NCI-H1105 (cell line): Measurements from ENCODE around the gene GRIA4.

Source experiments
- DNase-seq: peaks from one replicate; lab custom pipeline; 2025; lab: John Stamatoyannopoulos, UW

Gene GRIA4

DNA sequence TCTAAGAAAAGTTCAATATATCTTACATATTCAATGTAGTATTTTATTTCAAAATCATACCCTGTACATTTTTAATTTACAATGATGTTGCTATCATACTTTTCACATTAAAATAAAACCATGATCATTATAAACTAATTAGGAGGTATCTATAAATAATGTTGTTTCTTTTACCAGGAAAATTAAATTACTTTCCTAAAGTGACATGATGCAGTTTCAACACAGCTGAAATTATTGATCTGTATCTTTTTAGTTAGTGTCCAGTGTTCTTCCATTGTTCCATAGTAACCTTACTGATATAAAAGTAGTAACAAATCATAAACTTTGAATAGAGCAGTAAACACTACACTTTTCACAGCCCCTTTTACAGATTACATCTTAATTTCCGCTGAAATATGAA lies 29.7 kb downstream of the GRIA4 start:
- DNase-seq: no peak

DNA sequence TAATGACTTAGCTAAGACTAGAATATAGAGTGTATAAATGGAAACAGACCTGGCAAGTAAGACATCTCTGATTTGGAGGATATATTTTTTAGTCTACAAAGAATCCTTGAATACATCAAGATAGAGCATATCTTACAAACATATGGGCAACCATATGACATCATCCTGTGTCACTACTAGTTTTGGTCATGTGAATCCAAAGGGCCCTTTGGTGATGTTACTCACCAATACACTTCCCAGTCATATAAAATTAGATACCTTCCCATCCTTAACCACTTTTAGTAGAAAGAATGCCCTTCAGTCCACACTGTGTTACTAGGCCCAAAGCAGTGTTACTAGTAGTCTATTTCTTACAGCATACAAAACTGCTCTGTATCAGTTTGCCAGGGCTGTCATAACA lies 31.6 kb downstream of the GRIA4 start:
- no peak for DNase-seq

DNA sequence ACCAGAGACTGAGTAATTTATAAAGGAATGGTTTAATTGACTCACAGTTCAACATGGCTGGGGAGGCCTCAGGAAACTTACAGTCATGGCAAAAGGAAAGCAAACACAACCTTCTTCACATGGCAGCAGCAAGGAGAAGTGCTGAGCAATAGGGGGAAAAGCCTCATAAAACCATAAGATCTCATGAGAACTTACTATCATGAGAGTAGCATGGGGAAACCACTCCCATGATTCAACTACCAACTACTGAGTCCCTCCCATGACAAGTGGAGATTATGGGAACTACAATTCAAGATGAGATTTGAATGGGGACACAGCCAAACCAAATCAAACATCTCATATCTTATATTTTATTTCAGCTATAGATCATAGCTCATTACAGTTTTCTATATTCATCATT lies 33.0 kb downstream of the GRIA4 start:
- no peak for DNase-seq

DNA sequence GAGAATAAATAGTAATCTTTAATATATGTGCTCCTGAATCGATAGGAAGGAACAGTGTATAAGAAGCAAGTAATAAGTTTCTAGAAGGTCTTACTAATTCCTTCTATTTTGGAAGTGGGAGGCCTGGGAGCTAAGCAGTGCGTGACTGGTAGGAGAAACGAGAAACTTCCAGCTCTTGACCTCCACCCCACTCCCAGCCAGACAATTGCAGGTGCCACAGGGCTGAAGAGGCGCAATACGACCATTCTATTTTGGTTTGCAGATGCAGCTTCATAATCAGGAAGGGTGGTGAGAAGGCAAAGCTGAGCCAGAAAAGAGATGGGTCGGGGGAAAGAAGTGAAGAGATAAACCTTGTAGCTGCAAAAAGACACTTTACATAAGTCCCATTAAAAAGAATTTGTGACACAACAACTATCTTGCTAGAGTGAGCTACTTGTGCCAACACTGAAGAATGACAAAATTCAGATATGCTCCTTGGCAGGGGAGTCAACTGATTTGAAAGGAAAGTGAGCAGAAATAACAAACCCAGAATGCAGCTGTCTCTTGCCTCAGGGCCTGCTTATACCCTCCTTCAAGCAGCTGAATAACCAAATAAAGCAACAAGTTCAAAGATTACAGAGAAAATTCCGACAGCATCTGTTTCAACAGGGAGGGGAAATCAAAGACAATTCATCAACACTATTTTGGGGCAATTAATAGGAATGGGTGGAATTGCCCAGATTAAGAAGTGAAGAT lies 35.1 kb downstream of the GRIA4 start:
- no peak for DNase-seq

DNA sequence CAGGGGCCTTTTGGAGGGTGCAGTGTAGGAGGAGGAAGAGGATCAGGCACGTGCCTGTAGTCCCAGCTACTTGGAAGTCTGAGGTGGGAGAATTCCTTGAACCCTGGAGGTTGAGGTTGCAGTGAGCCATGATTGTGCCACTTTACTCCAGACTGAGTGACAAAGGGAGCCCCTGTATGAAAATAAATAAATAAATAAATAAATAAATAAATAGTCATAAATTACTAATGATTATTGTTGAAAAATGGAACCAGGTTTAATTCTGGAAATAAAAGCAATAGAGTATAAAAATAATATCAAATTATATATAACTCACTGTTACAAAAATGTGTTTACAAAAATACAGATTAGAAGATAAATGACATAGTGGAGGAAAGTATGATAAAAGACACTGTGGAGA lies 37.9 kb downstream of the GRIA4 start:
- DNase-seq: no peak

DNA sequence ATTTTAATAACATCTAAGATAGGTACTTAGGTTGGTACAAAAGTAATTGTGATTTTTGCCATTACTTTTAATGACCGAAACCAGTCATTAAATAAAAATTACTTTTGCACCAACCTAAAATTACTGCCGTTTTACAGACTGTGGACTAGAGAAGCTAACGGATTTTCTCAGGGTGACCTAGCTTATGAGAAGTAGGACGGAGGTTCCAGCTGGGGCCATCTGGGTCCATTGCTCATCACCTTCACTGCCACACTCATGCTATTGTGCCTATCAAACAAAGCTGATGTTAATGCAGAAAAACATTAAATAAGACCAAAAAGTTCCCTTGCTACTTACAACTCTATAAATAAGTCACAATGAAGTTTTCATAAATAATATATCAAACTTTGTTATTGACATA lies 38.9 kb downstream of the GRIA4 start:
- DNase-seq: no peak

DNA sequence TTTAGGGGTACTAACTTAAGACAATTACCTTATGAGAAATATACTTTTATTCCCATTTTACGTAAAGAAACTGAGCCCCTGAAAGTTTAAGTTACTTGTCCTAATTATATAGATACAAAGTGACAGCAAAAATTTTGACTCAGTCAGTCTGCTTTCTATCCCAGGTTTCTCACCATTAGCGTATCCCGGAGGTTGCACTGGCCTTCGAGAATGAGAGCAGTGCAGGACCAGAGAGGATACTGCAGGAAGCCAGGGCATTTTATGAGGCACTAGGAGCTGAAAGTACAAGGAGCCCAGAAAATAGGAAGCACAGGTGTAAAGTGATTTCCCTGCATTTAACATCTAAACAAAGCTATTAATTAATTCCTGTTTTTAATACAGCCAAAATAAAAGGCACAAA lies 55.4 kb downstream of the GRIA4 start:
- DNase-seq: no peak

DNA sequence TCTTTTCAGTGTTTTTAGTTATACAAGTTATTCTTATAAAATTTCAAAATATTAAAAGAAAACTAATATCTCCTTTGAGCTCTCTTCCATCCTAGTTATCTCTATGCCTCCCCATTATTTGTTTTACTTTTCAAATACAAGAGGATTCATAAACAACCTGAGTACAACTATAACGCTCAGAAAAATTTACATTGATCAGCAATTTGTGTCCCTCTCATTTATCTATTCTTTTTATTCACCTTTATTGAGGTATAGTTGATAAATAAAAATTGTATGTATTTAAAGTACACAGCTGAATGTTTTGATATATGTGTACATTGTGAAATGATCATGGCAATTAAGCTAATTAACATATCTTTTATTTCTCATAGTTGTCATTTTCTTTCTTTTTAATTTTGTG lies 57.6 kb downstream of the GRIA4 start:
- no peak for DNase-seq

DNA sequence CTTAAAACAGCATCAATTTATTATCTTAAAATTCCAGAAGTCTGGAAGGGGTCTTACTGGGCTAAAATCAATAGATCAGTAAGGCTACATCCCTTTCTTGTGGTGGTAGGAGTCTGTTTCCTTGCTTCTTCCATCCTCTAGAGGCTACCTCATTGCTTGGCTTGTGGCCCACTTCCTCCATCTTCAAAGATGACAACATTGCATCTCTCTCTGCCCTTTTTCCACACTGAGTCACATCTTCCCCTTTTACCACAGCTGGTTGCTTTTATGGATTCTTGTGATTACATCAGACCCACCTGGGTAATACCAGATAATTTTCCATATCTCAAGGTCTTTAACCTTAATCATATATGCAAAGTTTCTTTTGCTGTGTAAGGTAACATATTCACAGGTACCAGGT lies 60.9 kb downstream of the GRIA4 start:
- DNase-seq: no peak

DNA sequence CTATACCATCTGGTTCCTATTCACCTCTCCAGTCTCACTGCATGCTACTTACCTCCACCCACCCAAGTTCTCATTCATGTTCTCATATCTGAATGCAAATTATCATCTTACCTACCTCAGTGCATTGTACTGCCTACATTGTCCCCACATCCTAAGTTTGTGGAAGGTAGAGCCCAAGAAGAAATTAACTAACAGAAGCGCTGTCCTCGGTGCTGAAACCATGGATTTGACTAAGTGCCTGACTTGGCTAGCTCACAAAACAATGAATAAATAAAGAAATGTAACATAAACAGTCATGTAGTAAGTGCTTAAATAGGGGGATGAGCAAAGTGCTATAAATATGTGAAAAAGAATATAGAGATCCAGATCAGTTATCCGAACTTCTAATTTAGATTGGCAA lies 63.2 kb downstream of the GRIA4 start:
- no peak for DNase-seq

DNA sequence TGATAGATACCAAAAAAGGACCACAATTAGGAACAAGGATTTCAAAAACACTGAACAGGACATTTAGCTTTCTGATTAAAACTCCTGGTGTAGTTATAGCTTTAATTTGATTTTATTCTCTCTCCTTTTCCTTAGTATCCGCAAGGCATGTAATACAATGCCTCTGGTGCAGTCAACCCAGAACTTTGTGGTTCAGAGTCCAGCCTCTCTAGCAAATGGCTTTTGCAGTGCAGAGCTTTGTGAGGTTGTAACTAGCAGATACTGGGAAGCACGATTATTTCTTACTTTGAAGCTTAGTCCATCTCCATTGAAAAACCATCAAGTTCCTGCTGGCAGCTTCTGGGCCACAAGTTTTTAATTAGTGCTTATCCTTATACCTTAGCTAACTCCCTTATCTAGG lies 79.8 kb downstream of the GRIA4 start:
- DNase-seq: no peak

DNA sequence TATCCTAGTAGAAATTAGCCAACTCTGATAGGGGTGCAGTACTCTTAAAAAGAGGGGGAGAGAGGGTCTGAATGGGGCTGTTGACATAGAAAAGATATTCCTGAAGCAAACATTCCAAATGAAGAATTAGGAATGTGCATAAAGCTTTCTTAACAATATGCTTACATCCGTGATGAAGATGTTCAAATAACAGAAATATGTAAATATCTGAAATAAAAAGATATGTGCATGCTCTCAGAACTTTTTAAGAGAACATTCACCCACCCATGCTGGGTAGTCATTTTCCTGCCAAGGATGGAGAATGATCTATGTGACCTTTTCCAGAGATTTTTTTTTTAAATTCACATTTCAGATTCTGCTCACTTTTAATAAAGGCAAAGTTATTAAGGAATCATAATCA lies 80.6 kb downstream of the GRIA4 start:
- no peak for DNase-seq

DNA sequence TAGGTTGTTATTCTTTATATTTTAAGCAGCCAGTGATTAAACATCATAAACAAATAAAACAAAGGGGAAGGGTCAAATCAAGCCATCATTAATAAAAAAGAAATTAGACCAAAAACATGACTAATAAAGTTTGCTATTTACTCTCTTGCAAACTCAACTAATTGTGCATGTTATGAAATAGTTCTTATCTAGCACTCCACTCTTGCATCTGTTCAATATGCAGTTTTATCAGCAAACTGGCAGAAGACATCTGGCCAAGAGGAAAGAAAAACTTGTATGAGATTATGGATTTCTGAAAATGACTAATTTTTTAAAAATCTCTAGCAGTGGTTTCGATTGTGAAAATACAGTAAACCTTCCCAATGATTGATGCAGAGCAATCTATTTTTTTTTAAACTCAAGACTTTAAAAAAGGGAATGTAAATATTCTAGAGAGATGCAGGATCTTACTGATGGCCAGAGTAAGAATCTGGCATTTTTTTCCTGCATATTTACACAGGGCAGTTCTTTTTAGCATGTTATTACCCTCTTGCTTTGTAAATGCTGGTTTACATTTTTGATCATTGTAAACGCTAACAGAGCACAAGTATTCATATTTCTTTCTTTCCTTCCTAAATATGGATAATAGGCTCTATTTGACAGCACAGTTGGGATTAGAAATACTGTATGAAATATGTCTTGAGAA lies 83.3 kb downstream of the GRIA4 start:
- no peak for DNase-seq

DNA sequence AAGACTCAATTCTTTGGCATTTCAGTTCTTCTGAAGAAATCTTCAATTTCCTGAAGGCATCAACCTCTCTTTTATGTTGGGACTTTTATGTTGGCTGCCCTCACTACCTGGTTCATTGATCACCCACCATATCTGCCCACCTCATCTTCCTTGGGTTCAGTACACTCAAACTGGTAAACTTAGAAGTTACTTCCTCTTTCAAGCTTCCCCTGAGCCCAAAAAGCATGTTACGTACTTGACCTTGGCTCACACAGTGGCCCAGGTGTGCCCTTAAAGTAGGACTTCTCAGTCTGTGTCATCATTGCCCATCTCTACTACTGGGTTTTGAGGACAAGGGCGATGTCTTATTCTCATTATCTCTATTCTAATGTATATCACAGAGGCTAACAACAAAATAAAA lies 86.1 kb downstream of the GRIA4 start:
- DNase-seq: no peak

DNA sequence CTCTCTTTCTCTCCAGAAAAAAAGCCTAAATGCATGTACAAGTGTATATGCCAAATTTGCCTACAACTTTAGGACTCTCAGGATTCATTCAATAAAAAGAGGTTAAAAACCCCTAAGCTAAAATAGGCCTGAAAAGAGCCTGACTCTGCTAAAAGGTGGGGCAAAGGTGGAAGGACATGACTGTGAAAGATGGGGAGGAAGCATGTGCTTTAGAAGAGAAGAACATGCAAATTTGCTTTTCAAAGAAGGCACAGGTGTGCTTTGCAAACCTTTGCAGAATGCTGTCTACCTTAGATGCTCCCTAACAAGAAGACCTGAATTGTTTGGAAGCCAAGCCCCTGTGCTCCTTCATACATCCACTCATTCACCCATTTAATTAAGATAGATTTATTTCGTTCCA lies 87.4 kb downstream of the GRIA4 start:
- no peak for DNase-seq

DNA sequence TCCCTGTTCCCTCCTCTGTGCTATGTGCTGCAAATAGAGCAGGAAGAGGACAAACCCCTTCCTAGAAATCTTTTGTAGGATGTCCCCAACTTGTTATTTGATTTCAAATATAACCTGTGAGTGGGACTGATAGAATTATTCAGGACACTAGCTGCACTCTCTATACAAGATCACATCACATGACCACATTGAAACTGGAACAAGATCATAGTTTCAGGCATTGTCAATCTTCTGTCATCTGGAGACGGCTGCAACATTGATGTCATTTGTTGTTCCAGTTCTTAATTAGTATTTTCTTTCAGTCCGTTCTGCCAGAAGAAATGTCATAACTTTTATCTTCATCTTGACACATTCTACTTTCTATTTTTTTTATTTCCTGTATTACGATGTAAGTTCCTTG lies 89.3 kb downstream of the GRIA4 start:
- DNase-seq: no peak

DNA sequence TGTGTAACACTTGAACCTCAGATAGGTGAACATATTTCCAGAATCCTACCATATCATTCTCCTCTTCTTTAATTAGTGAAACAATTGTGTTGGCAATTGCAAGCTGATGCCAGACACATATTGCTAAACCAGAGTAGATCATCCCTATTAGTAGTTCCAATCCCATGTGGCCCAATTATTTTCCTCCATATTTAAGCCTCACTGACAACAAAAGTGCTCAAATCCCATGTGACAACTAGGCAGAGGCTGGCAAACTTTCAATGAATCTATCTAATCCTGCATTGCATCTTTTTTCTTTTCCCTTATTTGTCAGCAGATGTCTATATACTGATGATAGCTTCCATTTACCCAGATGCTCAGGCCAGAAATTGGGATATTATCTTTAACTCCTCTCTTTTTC lies 90.4 kb downstream of the GRIA4 start:
- DNase-seq: no peak

DNA sequence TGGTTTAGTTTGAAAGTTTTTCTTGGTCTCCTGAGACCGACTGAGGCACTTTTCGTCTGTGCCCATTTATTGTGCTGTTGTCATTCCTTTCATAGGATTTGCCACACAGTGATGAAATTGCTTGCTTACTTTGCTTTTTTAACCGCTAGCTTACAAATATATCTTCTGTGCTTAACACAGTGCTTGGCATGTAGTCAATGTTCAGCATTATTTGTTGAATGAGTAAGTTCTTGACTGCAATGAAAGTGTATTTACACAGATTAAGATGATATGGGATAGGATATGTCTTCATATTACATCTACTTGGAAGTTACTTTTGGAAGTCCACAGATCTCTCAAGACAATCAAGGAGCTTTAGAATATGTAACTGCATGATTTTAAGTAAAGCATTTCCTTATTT lies 91.2 kb downstream of the GRIA4 start:
- DNase-seq: no peak

DNA sequence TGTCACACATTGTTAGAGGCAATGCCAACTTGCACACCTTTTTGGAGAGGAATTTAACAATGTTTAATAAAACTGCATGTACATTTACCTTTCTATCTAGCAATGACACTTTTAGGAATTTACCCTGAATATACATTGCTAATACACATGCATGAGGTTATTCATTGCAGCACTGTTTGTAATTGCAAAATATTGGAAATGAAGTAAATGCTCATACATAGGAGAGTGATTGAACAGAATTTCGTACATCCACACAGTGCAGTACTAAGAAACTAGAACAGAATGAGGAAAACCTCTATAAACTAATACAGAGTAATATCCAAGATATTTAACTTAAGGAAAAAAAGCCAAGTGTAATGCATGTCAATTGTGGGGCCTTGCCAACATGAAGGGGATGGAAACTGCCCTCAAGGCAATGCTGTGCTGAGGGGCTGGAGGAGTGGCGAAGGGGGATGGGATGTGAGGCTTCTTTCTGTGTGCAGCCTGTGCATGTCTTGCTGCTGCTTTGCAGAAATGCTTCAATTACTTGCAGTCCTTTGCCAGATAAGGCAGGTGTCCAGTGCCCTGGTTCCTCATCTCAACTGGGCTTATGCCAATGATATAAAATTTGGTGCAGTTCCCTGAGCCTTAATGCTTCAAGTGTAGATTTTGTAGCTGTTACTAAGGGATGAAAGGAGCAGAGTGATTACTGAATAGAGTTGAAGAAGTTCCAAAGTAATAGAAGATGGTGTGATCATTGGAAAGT lies 96.1 kb downstream of the GRIA4 start:
- DNase-seq: no peak

DNA sequence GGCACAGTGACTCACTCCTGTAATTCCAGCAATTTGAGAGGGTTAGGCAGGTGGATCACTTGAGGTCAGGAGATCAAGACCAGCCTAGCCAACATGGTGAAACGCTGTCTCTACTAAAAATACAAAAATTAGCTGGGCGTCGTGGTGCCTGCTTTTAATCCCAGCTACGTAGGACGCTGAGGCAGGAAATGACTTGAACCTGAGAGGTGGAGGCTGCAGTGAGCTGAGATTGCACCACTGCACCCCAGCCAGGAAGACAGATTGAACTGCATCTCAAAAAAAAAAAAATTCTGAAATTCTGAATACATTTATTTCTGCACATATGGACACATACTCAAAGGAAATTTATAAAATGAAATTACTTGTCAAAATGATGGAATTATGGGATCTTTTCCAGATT lies 103.2 kb downstream of the GRIA4 start:
- no peak for DNase-seq

DNA sequence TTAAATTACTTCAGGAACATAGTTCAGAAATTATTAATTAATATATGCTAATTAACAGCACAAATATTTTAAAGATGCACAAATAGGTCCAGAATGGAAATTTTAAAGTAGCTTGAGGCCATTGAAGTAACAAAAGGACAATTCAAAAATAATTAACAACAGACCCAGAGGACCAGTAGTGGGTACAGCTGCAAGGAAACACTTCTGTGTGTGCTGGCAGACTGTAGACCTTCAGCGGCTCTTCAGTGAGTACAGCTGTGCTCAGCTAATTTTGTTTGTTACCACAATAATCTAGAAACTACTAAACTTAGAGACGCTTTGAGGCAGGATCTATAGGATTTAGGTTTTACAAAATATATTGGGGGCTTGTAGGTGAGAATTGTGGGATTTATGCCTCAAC lies 103.8 kb downstream of the GRIA4 start:
- DNase-seq: no peak

DNA sequence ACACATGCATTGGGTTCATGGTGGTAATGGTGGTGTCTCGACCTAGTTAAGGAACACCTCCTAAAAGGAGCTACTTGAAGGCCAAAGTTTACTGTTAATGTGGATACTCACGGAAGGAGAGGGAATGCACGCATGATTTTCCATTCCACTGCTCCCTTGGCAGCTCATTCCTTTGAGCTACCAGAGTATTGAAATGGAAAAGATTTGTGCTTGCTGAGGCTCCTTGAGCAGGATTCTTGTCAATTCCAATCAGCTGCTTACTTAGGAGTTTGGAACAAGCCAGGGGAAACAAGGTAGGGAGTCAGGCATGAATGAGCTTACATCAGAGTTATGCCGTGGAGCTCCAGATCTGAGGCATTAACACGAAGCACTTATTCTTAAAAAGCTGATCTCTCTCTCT lies 108.8 kb downstream of the GRIA4 start:
- DNase-seq: no peak

DNA sequence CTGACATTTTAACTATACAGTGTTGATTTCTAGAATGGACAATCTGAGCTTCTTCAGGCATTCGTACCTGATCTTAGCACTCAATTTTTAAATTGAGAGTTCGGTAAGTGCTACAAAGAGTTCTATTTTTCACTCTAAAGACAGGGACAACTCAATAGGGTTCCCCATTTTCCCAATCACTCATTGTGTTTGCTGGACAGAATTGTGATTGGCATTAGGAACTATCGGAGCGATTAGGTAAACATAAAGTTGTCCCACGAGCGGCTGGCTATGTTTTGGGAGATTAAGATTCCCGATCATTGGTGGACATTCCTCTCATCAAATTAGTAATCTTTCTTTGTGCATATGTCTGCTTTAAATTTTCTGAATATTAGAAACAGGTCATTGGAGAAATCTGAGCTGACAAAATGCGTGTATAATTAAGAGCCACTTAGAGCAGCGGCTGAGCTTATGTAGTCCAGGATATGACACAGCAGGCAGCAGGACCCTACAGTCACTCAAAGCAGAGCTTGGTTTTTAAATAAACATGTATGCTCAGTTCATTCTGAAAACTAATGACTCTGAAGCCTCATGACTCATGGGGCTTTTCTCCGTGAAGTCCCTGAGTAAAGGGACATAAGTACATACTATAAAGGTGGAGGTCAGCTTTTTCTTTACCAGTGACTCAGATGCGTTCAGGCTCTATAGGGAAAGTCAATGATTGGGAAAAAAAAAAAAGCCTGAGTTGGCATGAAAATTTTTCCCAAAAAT lies 109.4 kb downstream of the GRIA4 start:
- DNase-seq: no peak
